Stimulated activated CD4-positive, alpha-beta T cell treated with anti-CD3 and anti-CD28 coated beads, Interleukin-4, amount 100 ng/mL, for 48 hours (primary cell): ENCODE measurements around the gene TRIM22.

Source experiments
- DNase-seq, 2 donors: peaks; one replicate each; pipeline ENCODE4 v3.0.0-alpha.2; 2020; ENCODE audit warnings: low read depth in 2 of 2

The TRIM22 gene

DNA sequence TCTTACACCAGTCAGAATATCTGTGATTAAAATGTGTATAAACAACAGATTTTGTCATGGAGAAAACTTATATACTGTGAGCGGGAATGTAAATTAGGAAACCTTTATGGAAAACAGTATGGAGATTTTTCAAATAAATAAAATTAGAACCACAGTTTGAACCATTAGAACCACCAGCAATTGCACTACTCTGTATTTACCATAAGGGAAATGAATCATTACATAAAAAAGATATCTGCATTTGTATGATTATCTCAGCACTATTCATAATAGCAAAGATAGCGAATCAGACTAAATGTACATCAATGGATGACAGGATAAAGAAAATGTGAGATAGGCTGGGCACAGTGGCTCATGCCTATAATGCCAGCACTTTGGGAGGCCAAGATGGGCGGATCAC, 57.0 kb downstream of the TRIM22 start:
- no peak for DNase-seq

DNA sequence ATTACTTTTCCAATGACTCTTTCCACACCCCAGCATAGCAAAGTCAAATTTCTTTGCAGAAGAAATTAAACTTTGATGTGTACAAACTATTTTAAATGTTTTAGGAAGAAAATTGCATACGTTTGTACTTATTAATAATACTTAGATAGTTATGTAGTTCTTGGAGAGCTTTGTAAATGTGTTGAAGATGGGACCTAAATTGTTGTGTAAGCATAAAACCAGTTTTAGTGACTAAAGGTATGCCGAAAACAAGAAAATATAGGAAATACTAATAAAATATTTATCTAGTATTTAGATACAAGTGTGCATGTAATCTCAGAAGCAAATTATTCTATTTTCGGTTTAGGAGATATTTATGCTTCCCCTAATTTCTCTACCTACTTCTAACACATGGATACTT, 60.2 kb downstream of the TRIM22 start:
- DNase-seq: no peak

DNA sequence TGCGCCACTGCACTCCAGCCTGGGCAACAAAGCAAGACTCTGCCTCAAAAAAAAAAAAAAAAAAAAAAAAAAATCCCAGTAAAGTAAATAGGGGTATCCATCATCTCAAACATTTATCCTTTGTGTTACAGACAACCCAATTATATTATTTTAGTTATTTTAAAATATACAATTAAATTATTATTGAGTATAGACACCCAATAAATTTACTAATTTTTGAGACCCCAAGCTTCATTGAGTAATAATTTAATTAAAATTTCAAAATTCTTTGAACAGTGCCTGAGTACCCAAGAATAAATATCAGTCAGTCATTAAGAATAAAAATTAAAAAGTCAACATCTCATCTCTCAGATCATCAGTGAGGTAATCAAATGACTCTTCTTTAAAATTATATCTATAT, 64.4 kb downstream of the TRIM22 start, which contains the start of gene OR52N4:
OR52N4 (plus strand) TSS at position 301 of the 400 bp plus-strand sequence. CDS start 498 bp downstream, outside the sequence.
- DNase-seq: no peak
